ENCODE results near the gene NEUROD1.

NEUROD1 gene

GRCh38 chr2:181648478-181649155 lies 31.7 kb downstream of the NEUROD1 start:
- no peak for TF ChIP-seq CTCF (conservative IDR thresholded peaks at IDR 0.05; ENCODE audit: low read length)
- no peak overlapping the region for H3K4me3 ChIP-seq (ENCODE audit: low read length)
- DNase-seq (ENCODE audit: low read depth), result no peak

GRCh38 chr2:181646415-181646987 lies 33.8 kb downstream of the NEUROD1 start:
- H3K4me3 ChIP-seq (ENCODE audit: low read length), result no peak overlapping the region
- no peak for DNase-seq (ENCODE audit: low read depth)
- TF ChIP-seq CTCF (conservative IDR thresholded peaks at IDR 0.05; ENCODE audit: low read length), result no peak

- H3K4me3 ChIP-seq (ENCODE audit: low read length), result no peak overlapping the region
- no peak for DNase-seq (ENCODE audit: low read depth)
- TF ChIP-seq CTCF (conservative IDR thresholded peaks at IDR 0.05; ENCODE audit: low read length), result no peak
These were observed 37.2 kb downstream of the NEUROD1 start for GRCh38 chr2:181643151-181643550.

- TF ChIP-seq CTCF (conservative IDR thresholded peaks at IDR 0.05; ENCODE audit: low read length), result no peak
- DNase-seq (ENCODE audit: low read depth), result no peak
- H3K4me3 ChIP-seq (ENCODE audit: low read length), result no peak overlapping the region
These were observed 38.2 kb downstream of the NEUROD1 start for GRCh38 chr2:181642086-181642485.

- no peak overlapping the region for H3K4me3 ChIP-seq (ENCODE audit: low read length)
- no peak for TF ChIP-seq CTCF (conservative IDR thresholded peaks at IDR 0.05; ENCODE audit: low read length)
- DNase-seq (ENCODE audit: low read depth), result no peak
These were observed 40.6 kb downstream of the NEUROD1 start for GRCh38 chr2:181639686-181640085.

- no peak for TF ChIP-seq CTCF (conservative IDR thresholded peaks at IDR 0.05; ENCODE audit: low read length)
- DNase-seq (ENCODE audit: low read depth), result no peak
- H3K4me3 ChIP-seq (ENCODE audit: low read length), result no peak overlapping the region
These were observed 47.5 kb downstream of the NEUROD1 start for GRCh38 chr2:181632733-181633401.

Data from AG10803 (cell line).